ENCODE measurements around the gene BARX1.
"Not testable (repeated sequence)": the region's sequence is repeated elsewhere in the genome, so short reads cannot be mapped to it uniquely, and the experiment has no call there.

DNA sequence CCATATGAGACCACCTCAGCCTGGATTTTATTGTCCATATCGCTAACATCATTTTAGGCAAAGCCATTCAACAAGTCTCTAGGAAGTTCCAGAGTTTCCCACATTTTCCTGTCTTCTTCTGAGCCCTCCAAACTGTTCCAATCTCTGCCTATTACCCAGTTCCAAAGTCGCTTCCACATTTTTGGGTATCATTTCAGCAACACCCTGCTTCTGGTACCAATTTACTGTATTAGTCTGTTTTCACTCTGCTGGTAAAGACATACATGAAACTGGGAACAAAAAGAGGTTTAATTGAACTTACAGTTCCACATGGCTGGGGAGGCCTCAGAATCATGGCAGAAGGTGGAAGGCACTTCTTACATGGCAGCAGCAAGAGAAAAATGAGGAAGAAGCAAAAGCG lies 17.5 kb upstream of the BARX1 start:
- TF ChIP-seq CTCF, POLR2A (IDR thresholded peaks at IDR 0.05): not testable (repeated sequence)
